WTC11 (cell line): Measurements from ENCODE around the gene PTPRF. TPM values are rescaled to one million over a fixed set of nuclear protein-coding genes. Genes with fewer than 3 reads are reported as not detected.

Experiments used
- ATAC-seq: fragments of 200-7000 bp; cut with Tn5 transposase; 2 replicates; pipeline ENCODE4 v1.10.0; 2021; ENCODE audit warnings: mild to moderate bottlenecking, moderate library complexity
- CTCF ChIA-PET: fragments of 300-600 bp; sonication (Branson Sonifier 250); formaldehyde crosslinking; loops from one replicate; lab custom pipeline; 2021; ENCODE audit warnings: antibody characterized with exemption; lab: Charles Lee
- POLR2A ChIA-PET: fragments of 350-600 bp; sonication (Branson Sonifier 250); formaldehyde crosslinking; loops from one replicate; lab custom pipeline; 2021; ENCODE audit warnings: antibody characterized with exemption; lab: Charles Lee
- DNase-seq: peaks from one replicate; pipeline ENCODE4 v3.0.0; 2021; ENCODE audit warnings: low spot score
- H3K27ac Mint-ChIP-seq: 2 replicates; pipeline ENCODE4 v1.8.0; 2021; ENCODE audit warnings: mixed read lengths
- H3K27me3 Mint-ChIP-seq: 2 replicates; pipeline ENCODE4 v1.8.0; 2021; ENCODE audit warnings: low read depth, mild to moderate bottlenecking, moderate library complexity, mixed read lengths
- H3K36me3 Mint-ChIP-seq: 2 replicates; pipeline ENCODE4 v1.8.0; 2021; ENCODE audit warnings: mixed read lengths
- H3K4me1 Mint-ChIP-seq: 2 replicates; pipeline ENCODE4 v1.8.0; 2022; ENCODE audit warnings: mixed read lengths
- H3K4me3 Mint-ChIP-seq: 2 replicates; pipeline ENCODE4 v1.8.0; 2021; ENCODE audit warnings: mild to moderate bottlenecking, moderate library complexity, mixed read lengths
- H3K9me3 Mint-ChIP-seq: 2 replicates; pipeline ENCODE4 v1.8.0; 2021; ENCODE audit warnings: mixed read lengths
- ETV6 ChIP-seq: sonication (generic); formaldehyde crosslinking; IDR thresholded peaks from 2 replicates; pipeline ENCODE4 v1.8.1; 2022; ENCODE audit warnings: mild to moderate bottlenecking, missing genetic modification reagents
- FOXP4 ChIP-seq: sonication (generic); formaldehyde crosslinking; IDR thresholded peaks from 2 replicates; pipeline ENCODE4 v1.8.0; 2022; ENCODE audit warnings: mild to moderate bottlenecking, missing genetic modification reagents
- JUN ChIP-seq: sonication (generic); formaldehyde crosslinking; IDR thresholded peaks from 2 replicates; pipeline ENCODE4 v1.8.0; 2023; ENCODE audit warnings: mild to moderate bottlenecking, missing genetic modification reagents
- NFYB ChIP-seq: sonication (generic); formaldehyde crosslinking; conservative IDR thresholded peaks from 2 replicates; pipeline ENCODE4 v1.8.0; 2022; ENCODE audit warnings: low read depth, missing genetic modification reagents
- NR2C2 ChIP-seq: sonication (generic); formaldehyde crosslinking; IDR thresholded peaks from 2 replicates; pipeline ENCODE4 v1.8.0; 2022; ENCODE audit warnings: mild to moderate bottlenecking, missing genetic modification reagents
- RORB ChIP-seq: fragments of 250-450 bp; sonication (Bioruptor Pico); IDR thresholded peaks from 2 replicates; pipeline ENCODE4 v1.9.0; 2021; ENCODE audit warnings: mild to moderate bottlenecking
- SOX15 ChIP-seq: fragments of 250-450 bp; sonication (Bioruptor Pico); IDR thresholded peaks from 2 replicates; pipeline ENCODE4 v1.9.0; 2021; ENCODE audit warnings: mild to moderate bottlenecking
- TP53 ChIP-seq: sonication (generic); formaldehyde crosslinking; IDR thresholded peaks from 2 replicates; pipeline ENCODE4 v1.8.1; 2023; ENCODE audit warnings: mild to moderate bottlenecking, missing genetic modification reagents
- ZNF121 ChIP-seq: sonication (generic); formaldehyde crosslinking; IDR thresholded peaks from 2 replicates; pipeline ENCODE4 v1.8.0; 2023; ENCODE audit warnings: missing genetic modification reagents
- ZNF317 ChIP-seq: sonication (generic); formaldehyde crosslinking; IDR thresholded peaks from 2 replicates; pipeline ENCODE4 v1.8.1; 2023; ENCODE audit warnings: low read depth, mild to moderate bottlenecking, moderate library complexity, missing genetic modification reagents, borderline replicate concordance
- ZNF396 ChIP-seq: fragments of 250-450 bp; sonication (Bioruptor Pico); IDR thresholded peaks from 2 replicates; pipeline ENCODE4 v1.8.0; 2021; ENCODE audit warnings: mild to moderate bottlenecking, moderate library complexity, borderline replicate concordance
- ZNF416 ChIP-seq: fragments of 250-450 bp; sonication (Bioruptor Pico); IDR thresholded peaks from 2 replicates; pipeline ENCODE4 v1.9.0; 2021; ENCODE audit warnings: mild to moderate bottlenecking, inconsistent platforms
- total RNA-seq: library from RNA; stranded (reverse); gene quantifications from 3 replicates; pipeline ENCODE4 v1.2.3, GENCODE V29; 2021
- TF ChIP-seq, protein P1 (sequence below): sonication (generic); formaldehyde crosslinking; conservative IDR thresholded peaks from 2 replicates; pipeline ENCODE4 v1.8.1; 2023; ENCODE audit warnings: mild to moderate bottlenecking, low read depth, missing genetic modification reagents, moderate library complexity
- TF ChIP-seq, protein P2 (sequence below): sonication (generic); formaldehyde crosslinking; IDR thresholded peaks from 2 replicates; pipeline ENCODE4 v1.8.0; 2023; ENCODE audit warnings: mild to moderate bottlenecking, missing genetic modification reagents
- TF ChIP-seq, protein P3 (sequence below): fragments of 250-450 bp; sonication (Bioruptor Pico); conservative IDR thresholded peaks from 2 replicates; pipeline ENCODE4 v1.9.0; 2021; ENCODE audit warnings: mild to moderate bottlenecking
- TF ChIP-seq, protein P4 (sequence below): fragments of 250-450 bp; sonication (Bioruptor Pico); IDR thresholded peaks from 2 replicates; pipeline ENCODE4 v2.1.2; 2022; ENCODE audit warnings: mild to moderate bottlenecking, moderate library complexity
- TF ChIP-seq, protein P5 (sequence below): sonication (generic); formaldehyde crosslinking; IDR thresholded peaks from 2 replicates; pipeline ENCODE4 v1.8.1; 2022; ENCODE audit warnings: low read depth, mild to moderate bottlenecking, moderate library complexity, missing genetic modification reagents, borderline replicate concordance

Gene PTPRF
- total RNA-seq, 1 experiment from 2014 or later, result 248 TPM

- TF ChIP-seq, protein P1, sequence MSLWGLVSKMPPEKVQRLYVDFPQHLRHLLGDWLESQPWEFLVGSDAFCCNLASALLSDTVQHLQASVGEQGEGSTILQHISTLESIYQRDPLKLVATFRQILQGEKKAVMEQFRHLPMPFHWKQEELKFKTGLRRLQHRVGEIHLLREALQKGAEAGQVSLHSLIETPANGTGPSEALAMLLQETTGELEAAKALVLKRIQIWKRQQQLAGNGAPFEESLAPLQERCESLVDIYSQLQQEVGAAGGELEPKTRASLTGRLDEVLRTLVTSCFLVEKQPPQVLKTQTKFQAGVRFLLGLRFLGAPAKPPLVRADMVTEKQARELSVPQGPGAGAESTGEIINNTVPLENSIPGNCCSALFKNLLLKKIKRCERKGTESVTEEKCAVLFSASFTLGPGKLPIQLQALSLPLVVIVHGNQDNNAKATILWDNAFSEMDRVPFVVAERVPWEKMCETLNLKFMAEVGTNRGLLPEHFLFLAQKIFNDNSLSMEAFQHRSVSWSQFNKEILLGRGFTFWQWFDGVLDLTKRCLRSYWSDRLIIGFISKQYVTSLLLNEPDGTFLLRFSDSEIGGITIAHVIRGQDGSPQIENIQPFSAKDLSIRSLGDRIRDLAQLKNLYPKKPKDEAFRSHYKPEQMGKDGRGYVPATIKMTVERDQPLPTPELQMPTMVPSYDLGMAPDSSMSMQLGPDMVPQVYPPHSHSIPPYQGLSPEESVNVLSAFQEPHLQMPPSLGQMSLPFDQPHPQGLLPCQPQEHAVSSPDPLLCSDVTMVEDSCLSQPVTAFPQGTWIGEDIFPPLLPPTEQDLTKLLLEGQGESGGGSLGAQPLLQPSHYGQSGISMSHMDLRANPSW, result no peak
- TF ChIP-seq SOX15 (CRISPR knock-in tag) (no peak), FOXP4 (no peak), NR2C2 (CRISPR knock-in tag) (no peak), JUN (CRISPR knock-in tag) (no peak), RORB (no peak), NFYB (no peak), ZNF317 (CRISPR knock-in tag) (no peak)
- TF ChIP-seq, protein P2, sequence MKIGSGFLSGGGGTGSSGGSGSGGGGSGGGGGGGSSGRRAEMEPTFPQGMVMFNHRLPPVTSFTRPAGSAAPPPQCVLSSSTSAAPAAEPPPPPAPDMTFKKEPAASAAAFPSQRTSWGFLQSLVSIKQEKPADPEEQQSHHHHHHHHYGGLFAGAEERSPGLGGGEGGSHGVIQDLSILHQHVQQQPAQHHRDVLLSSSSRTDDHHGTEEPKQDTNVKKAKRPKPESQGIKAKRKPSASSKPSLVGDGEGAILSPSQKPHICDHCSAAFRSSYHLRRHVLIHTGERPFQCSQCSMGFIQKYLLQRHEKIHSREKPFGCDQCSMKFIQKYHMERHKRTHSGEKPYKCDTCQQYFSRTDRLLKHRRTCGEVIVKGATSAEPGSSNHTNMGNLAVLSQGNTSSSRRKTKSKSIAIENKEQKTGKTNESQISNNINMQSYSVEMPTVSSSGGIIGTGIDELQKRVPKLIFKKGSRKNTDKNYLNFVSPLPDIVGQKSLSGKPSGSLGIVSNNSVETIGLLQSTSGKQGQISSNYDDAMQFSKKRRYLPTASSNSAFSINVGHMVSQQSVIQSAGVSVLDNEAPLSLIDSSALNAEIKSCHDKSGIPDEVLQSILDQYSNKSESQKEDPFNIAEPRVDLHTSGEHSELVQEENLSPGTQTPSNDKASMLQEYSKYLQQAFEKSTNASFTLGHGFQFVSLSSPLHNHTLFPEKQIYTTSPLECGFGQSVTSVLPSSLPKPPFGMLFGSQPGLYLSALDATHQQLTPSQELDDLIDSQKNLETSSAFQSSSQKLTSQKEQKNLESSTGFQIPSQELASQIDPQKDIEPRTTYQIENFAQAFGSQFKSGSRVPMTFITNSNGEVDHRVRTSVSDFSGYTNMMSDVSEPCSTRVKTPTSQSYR (CRISPR knock-in tag), result no peak
- TF ChIP-seq, protein P3, sequence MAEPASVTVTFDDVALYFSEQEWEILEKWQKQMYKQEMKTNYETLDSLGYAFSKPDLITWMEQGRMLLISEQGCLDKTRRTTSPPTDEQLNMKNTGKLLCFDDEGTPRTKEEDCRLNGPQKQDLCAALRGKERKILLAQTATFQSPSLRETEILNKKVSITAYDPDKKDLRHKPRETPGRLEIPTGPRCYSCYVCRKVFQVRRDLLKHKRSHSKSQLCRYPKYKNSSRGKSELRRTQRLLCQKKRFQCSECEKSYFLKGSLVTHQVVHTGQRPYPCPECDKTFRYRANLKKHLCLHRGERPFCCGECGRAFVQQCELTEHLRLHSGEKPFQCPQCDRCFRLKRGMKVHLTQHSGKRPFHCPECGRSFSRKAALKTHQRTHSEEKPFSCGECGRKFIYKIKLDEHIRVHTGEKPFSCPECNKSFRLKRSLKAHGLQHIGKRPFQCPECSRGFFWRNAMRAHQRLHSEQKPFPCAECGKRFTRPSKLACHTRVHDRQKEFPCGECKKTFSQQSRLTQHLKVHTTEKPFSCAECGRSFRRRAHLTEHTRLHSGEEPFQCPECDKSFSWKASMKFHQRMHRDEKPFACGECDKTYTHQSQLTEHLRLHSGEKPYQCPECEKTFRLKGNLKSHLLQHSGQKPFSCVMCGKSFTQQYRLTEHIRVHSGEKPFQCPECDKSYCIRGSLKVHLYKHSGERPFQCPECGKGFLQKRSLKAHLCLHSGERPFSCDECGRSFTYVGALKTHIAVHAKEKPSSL (CRISPR knock-in tag), result no peak
- TF ChIP-seq, all 79 proteins: peak for 0
Observed at GRCh38 chr1:43533584-43533983, 2.9 kb downstream of the PTPRF start (continued).

- DNase-seq (no peak), ATAC-seq (no peak)
- ChIA-PET POLR2A (interaction anchor here (2.9 kb wide), 1 partner anchor 16 kb away, joined by 24 read pairs; no protein-coding TSS in a partner anchor), CTCF (interaction anchor here (1.4 to 3.2 kb wide), 3 partner anchors 20 to 119 kb away, joined by 4 to 27 read pairs (median 5); no protein-coding TSS in a partner anchor)
- no peak overlapping the region for H3K27ac Mint-ChIP-seq
- TF ChIP-seq ETV6 (CRISPR knock-in tag), result no peak
- TF ChIP-seq, protein P4, sequence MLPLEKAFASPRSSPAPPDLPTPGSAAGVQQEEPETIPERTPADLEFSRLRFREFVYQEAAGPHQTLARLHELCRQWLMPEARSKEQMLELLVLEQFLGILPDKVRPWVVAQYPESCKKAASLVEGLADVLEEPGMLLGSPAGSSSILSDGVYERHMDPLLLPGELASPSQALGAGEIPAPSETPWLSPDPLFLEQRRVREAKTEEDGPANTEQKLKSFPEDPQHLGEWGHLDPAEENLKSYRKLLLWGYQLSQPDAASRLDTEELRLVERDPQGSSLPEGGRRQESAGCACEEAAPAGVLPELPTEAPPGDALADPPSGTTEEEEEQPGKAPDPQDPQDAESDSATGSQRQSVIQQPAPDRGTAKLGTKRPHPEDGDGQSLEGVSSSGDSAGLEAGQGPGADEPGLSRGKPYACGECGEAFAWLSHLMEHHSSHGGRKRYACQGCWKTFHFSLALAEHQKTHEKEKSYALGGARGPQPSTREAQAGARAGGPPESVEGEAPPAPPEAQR (CRISPR knock-in tag), result no peak
- TF ChIP-seq ZNF121 (CRISPR knock-in tag), result no peak
- TF ChIP-seq ZNF396 (CRISPR knock-in tag), result no peak
- no peak for TF ChIP-seq NR2C2 (CRISPR knock-in tag)
- TF ChIP-seq, protein P5, sequence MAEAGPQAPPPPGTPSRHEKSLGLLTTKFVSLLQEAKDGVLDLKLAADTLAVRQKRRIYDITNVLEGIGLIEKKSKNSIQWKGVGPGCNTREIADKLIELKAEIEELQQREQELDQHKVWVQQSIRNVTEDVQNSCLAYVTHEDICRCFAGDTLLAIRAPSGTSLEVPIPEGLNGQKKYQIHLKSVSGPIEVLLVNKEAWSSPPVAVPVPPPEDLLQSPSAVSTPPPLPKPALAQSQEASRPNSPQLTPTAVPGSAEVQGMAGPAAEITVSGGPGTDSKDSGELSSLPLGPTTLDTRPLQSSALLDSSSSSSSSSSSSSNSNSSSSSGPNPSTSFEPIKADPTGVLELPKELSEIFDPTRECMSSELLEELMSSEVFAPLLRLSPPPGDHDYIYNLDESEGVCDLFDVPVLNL (CRISPR knock-in tag), result no peak
- no peak for TF ChIP-seq TP53 (CRISPR knock-in tag)
- no peak for TF ChIP-seq ZNF416 (CRISPR knock-in tag)
- H3K4me3 Mint-ChIP-seq, result 0 out of 2 replicates have a peak overlapping the region, but pooled peaks have one; percentile 2
- H3K4me1 Mint-ChIP-seq, result peaks cover 77% of the 10 kb centered on the region
- H3K27me3 Mint-ChIP-seq, result peaks cover 10% of the 10 kb centered on the region
- no peaks in the 10 kb centered on the region for H3K9me3 Mint-ChIP-seq
- peaks cover 18% of the 10 kb centered on the region for H3K36me3 Mint-ChIP-seq
Observed at GRCh38 chr1:43534256-43534655, 3.6 kb downstream of the PTPRF start.
